T-helper 1 cell treated with Interleukin-12 subunit alpha and Interleukin-12 subunit beta and Interleukin-4 antibody, amounts not matched to agents 30 ng/mL and 1 ng/mL, for 36 hours (primary cell): ENCODE measurements around the gene CTNNA1. TPM values are rescaled to one million over a fixed set of nuclear protein-coding genes. Genes with fewer than 3 reads are reported as not detected.
"Not testable (repeated sequence)": the region's sequence is repeated elsewhere in the genome, so short reads cannot be mapped to it uniquely, and the experiment has no call there.

Experiments used
- intact Hi-C: fragments of 100-400 bp; cut with micrococcal nuclease; formaldehyde crosslinking; loops from one replicate; pipeline ENCODE4 v1.15.1; 2024
- total RNA-seq: library from RNA; stranded (reverse); gene quantifications from 2 replicates; pipeline ENCODE4 v1.2.3, GENCODE V29; 2022

The CTNNA1 gene
- total RNA-seq, 1 donor from 2014 or later, result 53.9 TPM

- intact Hi-C loops, result no loop called here
Observed at GRCh38 chr5:138725153-138725817, 27.9 kb upstream of the CTNNA1 start.

- intact Hi-C loops, result loop anchor here (2.0 kb wide), 1 partner anchor 71 kb away; no protein-coding TSS in a partner anchor
Observed at GRCh38 chr5:138725818-138726416, 27.3 kb upstream of the CTNNA1 start.

GRCh38 chr5:138726848-138727247 lies 26.4 kb upstream of the CTNNA1 start:
- intact Hi-C loops, result loop anchor here (2.0 kb wide), 1 partner anchor 72 kb away; no protein-coding TSS in a partner anchor

- intact Hi-C loops, result not testable (repeated sequence)
Observed at GRCh38 chr5:138730496-138730895, 22.7 kb upstream of the CTNNA1 start.

- intact Hi-C loops, result no loop called here
Observed at GRCh38 chr5:138732466-138732865, 20.8 kb upstream of the CTNNA1 start.

GRCh38 chr5:138732933-138733332 lies 20.3 kb upstream of the CTNNA1 start:
- intact Hi-C loops, result no loop called here

GRCh38 chr5:138733509-138733908 lies 19.7 kb upstream of the CTNNA1 start:
- intact Hi-C loops, result no loop called here

GRCh38 chr5:138736293-138736692 lies 16.9 kb upstream of the CTNNA1 start:
- intact Hi-C loops, result no loop called here

GRCh38 chr5:138737494-138738265 lies 15.5 kb upstream of the CTNNA1 start:
- intact Hi-C loops, result no loop called here

- intact Hi-C loops, result no loop called here
Observed at GRCh38 chr5:138738399-138738798, 14.8 kb upstream of the CTNNA1 start.

GRCh38 chr5:138739938-138740337 lies 13.3 kb upstream of the CTNNA1 start:
- intact Hi-C loops, result no loop called here

- intact Hi-C loops, result no loop called here
Observed at GRCh38 chr5:138743484-138743883, 9.7 kb upstream of the CTNNA1 start.

- intact Hi-C loops, result no loop called here
Observed at GRCh38 chr5:138745268-138745667, 8.0 kb upstream of the CTNNA1 start.

- intact Hi-C loops, result no loop called here
Observed at GRCh38 chr5:138748630-138749081, 4.6 kb upstream of the CTNNA1 start.

- intact Hi-C loops, result loop anchor here (5.0 kb wide), 1 partner anchor 574 kb away; the partner anchor contains the start of genes BRD8 and KIF20A
Observed at GRCh38 chr5:138751344-138751743, 1.9 kb upstream of the CTNNA1 start.

- intact Hi-C loops, result loop anchor here (1.0 to 5.0 kb wide), 3 partner anchors 10 to 575 kb away; partner anchors contain the start of genes BRD8, KIF20A and SIL1
Observed at GRCh38 chr5:138752341-138752950, 779 bp upstream of the CTNNA1 start.

GRCh38 chr5:138753794-138754698 lies 821 bp downstream of the CTNNA1 start:
- intact Hi-C loops, result loop anchor here (1.0 to 5.0 kb wide), 6 partner anchors 100 to 577 kb away; partner anchors contain the start of genes BRD8, EGR1, HSPA9 and KIF20A

- intact Hi-C loops, result loop anchor here (1.0 to 5.0 kb wide), 2 partner anchors 100 to 577 kb away; partner anchors contain the start of genes BRD8 and KIF20A
Observed at GRCh38 chr5:138754699-138755057, 1.5 kb downstream of the CTNNA1 start.

- intact Hi-C loops, result no loop called here
Observed at GRCh38 chr5:138755084-138755748, 2.0 kb downstream of the CTNNA1 start.
